HepG2 (cell line): ENCODE data around the gene MAN1A1. TPM values are rescaled to one million over a fixed set of nuclear protein-coding genes. Genes with fewer than 3 reads are reported as not detected.

Experiments
- ATAC-seq: fragments of 200-7000 bp; cut with Tn5 transposase; 3 replicates; pipeline ENCODE4 v1.9.1; 2020; ENCODE audit warnings: mild to moderate bottlenecking, moderate library complexity
- BruUV-seq: library from RNA; stranded (reverse); fragments of 400-500 nt; replicated peaks from 2 replicates; lab custom pipeline; 2021; lab: Mats Ljungman, UMichigan
- CTCF ChIA-PET: fragments of 300-600 bp; formaldehyde crosslinking; extraction: SDS; loops from one replicate; lab custom pipeline; 2021; ENCODE audit warnings: low total read pairs, inconsistent platforms, low intra/inter-chr PET ratio; lab: Yijun Ruan, JAX
- POLR2A ChIA-PET: fragments of 350-600 bp; sonication (Branson Sonifier 250); formaldehyde crosslinking; loops from one replicate; lab custom pipeline; 2020; ENCODE audit warnings: antibody characterized with exemption, inconsistent platforms; lab: Yijun Ruan, JAX
- DNase-seq: peaks from one replicate; pipeline ENCODE4 v3.0.0-alpha.2; 2015; ENCODE audit warnings: low spot score
- FAIRE-seq: peaks from 3 replicates; lab custom pipeline; 2011; peaks lifted over from hg19 to GRCh38; lab: Jason Lieb, UNC
- H2AFZ ChIP-seq: one replicate; pipeline ENCODE4 v1.6.1; 2011; ENCODE audit warnings: low read length, inconsistent platforms
- H3K27ac ChIP-seq: fragments of 300-600 bp; 3 replicates; pipeline ENCODE4 v1.8.0; 2011; ENCODE audit warnings: mixed run types, mild to moderate bottlenecking, mixed read lengths, low read length, inconsistent platforms; ENCODE audit not compliant: insufficient read depth; ENCODE audit errors: extremely low read length
- H3K27me3 ChIP-seq, 2 experiments: fragments of 200-600 bp in 1 of 2; 2 replicates in 1 of 2; 3 replicates in 1 of 2; pipeline versions ENCODE4 v1.6.0 to v1.8.0; 2011; ENCODE audit warnings: low read length in 2 of 2, mild to moderate bottlenecking in 2 of 2, moderate library complexity in 2 of 2, inconsistent platforms in 1 of 2; ENCODE audit not compliant: insufficient read depth in 2 of 2, control insufficient read depth in 1 of 2
- H3K36me3 ChIP-seq, 2 experiments: fragments of 200-600 bp in 1 of 2; replicated peaks in 1 of 2; 2 replicates in 1 of 2; 3 replicates in 1 of 2; pipeline versions ENCODE4 v1.5.1 to v1.8.0; 2011; ENCODE audit warnings: low read length in 2 of 2, inconsistent platforms in 1 of 2; ENCODE audit not compliant: insufficient read depth in 2 of 2, control insufficient read depth in 1 of 2
- H3K4me1 ChIP-seq: 2 replicates; pipeline ENCODE4 v1.5.1; 2012; ENCODE audit warnings: low read length, inconsistent platforms; ENCODE audit not compliant: insufficient read depth
- H3K4me2 ChIP-seq: 2 replicates; pipeline ENCODE4 v1.6.0; 2011; ENCODE audit warnings: low read depth, low read length, inconsistent platforms
- H3K4me3 ChIP-seq, 3 experiments: fragments of 200-600 bp in 1 of 3; sonication (generic), shearing (Covaris generic) in 1 of 3; replicated peaks in 1 of 3; 2 replicates each; pipeline ENCODE4 v1.5.1; 2011 to 2016; ENCODE audit warnings: low read length in 3 of 3, inconsistent platforms in 2 of 3, low read depth in 2 of 3, mild to moderate bottlenecking in 2 of 3, control low read depth in 1 of 3, mixed read lengths in 1 of 3; ENCODE audit not compliant: insufficient read depth in 1 of 3
- H3K79me2 ChIP-seq: one replicate; pipeline ENCODE4 v1.6.1; 2011; ENCODE audit warnings: low read length, inconsistent platforms; ENCODE audit not compliant: insufficient read depth
- H3K9ac ChIP-seq: 2 replicates; pipeline ENCODE4 v1.6.0; 2011; ENCODE audit warnings: mild to moderate bottlenecking, low read depth, low read length, inconsistent platforms; ENCODE audit not compliant: insufficient read depth
- H3K9me3 ChIP-seq: 2 replicates; pipeline ENCODE4 v1.5.1; 2012; ENCODE audit warnings: mild to moderate bottlenecking, low read length
- H4K20me1 ChIP-seq: 2 replicates; pipeline ENCODE4 v1.6.0; 2011; ENCODE audit warnings: inconsistent platforms, mild to moderate bottlenecking, low read length, moderate library complexity; ENCODE audit not compliant: insufficient read depth
- POLR2AphosphoS2 ChIP-seq: IDR thresholded peaks from 2 replicates; pipeline ENCODE4 v1.6.1; 2011; ENCODE audit warnings: low read depth, low read length, improper control_type of control experiment
- POLR2G ChIP-seq: fragments of 200-400 bp; formaldehyde crosslinking; IDR thresholded peaks from 2 replicates; pipeline ENCODE4 v1.6.1; 2018; ENCODE audit warnings: mild to moderate bottlenecking, low read depth, low read length, moderate library complexity
- PRMT3 ChIP-seq: sonication (generic); formaldehyde crosslinking; IDR thresholded peaks from 2 replicates; pipeline ENCODE4 v1.8.1; 2022; ENCODE audit warnings: low read depth, mild to moderate bottlenecking, moderate library complexity, missing genetic modification reagents, borderline replicate concordance
- RBM22 ChIP-seq: fragments of 200-400 bp; formaldehyde crosslinking; optimal IDR thresholded peaks from 2 replicates; pipeline ENCODE3; 2017; ENCODE audit warnings: mild to moderate bottlenecking, low read length, moderate library complexity
- REXO4 ChIP-seq: sonication (generic); formaldehyde crosslinking; IDR thresholded peaks from 2 replicates; pipeline ENCODE4 v1.8.0; 2022; ENCODE audit warnings: missing genetic modification reagents, mild to moderate bottlenecking, borderline replicate concordance
- SMARCC2 ChIP-seq: fragments of 450-650 bp; IDR thresholded peaks from 2 replicates; pipeline ENCODE4 v1.6.1; 2017; ENCODE audit warnings: antibody characterized with exemption, mild to moderate bottlenecking
- THYN1 ChIP-seq: sonication (generic); formaldehyde crosslinking; IDR thresholded peaks from 2 replicates; pipeline ENCODE4 v1.8.1; 2023; ENCODE audit warnings: low read depth, mild to moderate bottlenecking, moderate library complexity, missing genetic modification reagents, borderline replicate concordance
- ZNF121 ChIP-seq: sonication (generic); formaldehyde crosslinking; IDR thresholded peaks from 2 replicates; pipeline ENCODE4 v1.5.0; 2020; ENCODE audit warnings: mild to moderate bottlenecking, missing genetic modification reagents
- ZNF761 ChIP-seq: sonication (generic); formaldehyde crosslinking; conservative IDR thresholded peaks from 2 replicates; pipeline ENCODE4 v1.4.0; 2020; ENCODE audit warnings: mild to moderate bottlenecking, missing genetic modification reagents
- ZNF850 ChIP-seq: sonication (generic); formaldehyde crosslinking; conservative IDR thresholded peaks from 2 replicates; pipeline ENCODE4 v1.9.0; 2021; ENCODE audit warnings: mild to moderate bottlenecking, missing genetic modification reagents
- ZNF878 ChIP-seq: sonication (generic); formaldehyde crosslinking; IDR thresholded peaks from 2 replicates; pipeline ENCODE4 v1.8.1; 2023; ENCODE audit warnings: mild to moderate bottlenecking, missing genetic modification reagents, moderate library complexity
- WGBS: methylation state at CpG from one replicate; pipeline ENCODE4 v1.1.6; 2017; ENCODE audit warnings: low lambda C conversion rate; 5-methylcytosine and 5-hydroxymethylcytosine counted together
- in situ Hi-C: cut with HindIII; loops from 2 replicates; pipeline ENCODE4 v1.10.0; 2017; ENCODE audit warnings: low pct_unique_long_range_greater_than_20kb; ENCODE audit not compliant: extremely low pct_ligation_motif_present
- intact Hi-C: fragments of 100-400 bp; cut with micrococcal nuclease; formaldehyde crosslinking; loops from one replicate; pipeline ENCODE4 v1.10.0; 2022; ENCODE audit not compliant: unreplicated experiment
- polyA plus RNA-seq, 8 experiments: library from polyadenylated mRNA; depleted of rRNA in 3 of 8; stranded (reverse) in 7 of 8; unstranded in 1 of 8; fragments of >200 nt; fragmentation: Illumina TruSeq in 4 of 8; extraction: Trizol in 4 of 8; gene quantifications; 2 replicates each; pipeline versions ENCODE4 v1.2.1 to v1.2.3, GENCODE V29; 2011 to 2016; ENCODE audit warnings: low read depth in 4 of 8, missing spikeins in 1 of 8, mixed read lengths in 1 of 8; ENCODE audit not compliant: insufficient read depth in 1 of 8
- total RNA-seq, 5 experiments: library from RNA; depleted of rRNA; stranded (reverse); fragments of >200 nt; fragmentation: Illumina TruSeq; extraction: Trizol; gene quantifications; 2 replicates each; pipeline ENCODE4 v1.2.3, GENCODE V29; 2016; ENCODE audit warnings: low read depth in 1 of 5
- TF ChIP-seq, protein P1 (sequence below): sonication (generic); formaldehyde crosslinking; IDR thresholded peaks from 2 replicates; pipeline ENCODE4 v1.5.1; 2020; ENCODE audit warnings: missing genetic modification reagents, mild to moderate bottlenecking, borderline replicate concordance
- TF ChIP-seq, protein P2 (sequence below): sonication (generic); formaldehyde crosslinking; conservative IDR thresholded peaks from 2 replicates; pipeline ENCODE4 v1.4.0; 2020; ENCODE audit warnings: missing genetic modification reagents

MAN1A1 gene
- total and polyA plus RNA-seq, 2 of the 13 experiments (the other 11 are each of a cell fraction or from before 2014, with no cell fraction given): 156 to 236 TPM

DNA sequence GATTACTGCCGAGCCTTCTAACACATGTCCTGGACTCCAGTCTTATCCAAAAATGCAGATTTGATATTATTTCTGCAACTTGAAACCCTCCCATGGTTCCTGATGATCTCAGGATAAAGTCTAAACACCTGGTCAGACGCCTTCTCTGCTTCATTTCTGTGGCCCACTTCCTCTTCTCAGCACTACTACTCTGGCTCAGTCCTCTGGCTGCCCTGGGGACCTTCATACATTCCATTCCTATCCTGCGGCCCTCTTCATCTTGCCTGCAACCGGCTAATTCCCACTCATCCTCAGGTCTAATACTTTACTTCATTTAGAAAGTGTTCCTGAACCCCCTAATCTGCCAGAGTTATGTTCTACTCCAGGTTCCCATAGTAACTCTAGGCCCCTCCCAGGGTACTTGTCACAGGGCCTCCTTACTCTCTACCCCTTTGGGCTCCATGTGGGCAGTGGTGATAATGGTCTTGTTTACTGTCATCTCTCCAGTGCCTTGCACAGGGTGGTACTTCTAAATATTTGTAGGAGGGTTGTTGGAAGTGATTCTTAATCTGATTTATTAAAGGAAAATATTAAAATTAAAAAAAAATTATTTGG lies 18.9 kb downstream of the MAN1A1 start:
- POLR2A ChIA-PET: no interaction called here
- no peak for ATAC-seq
- intact Hi-C loops: no loop called here

More for the DNA sequence above, 18.9 kb downstream of the MAN1A1 start:
- no peaks in the 10 kb centered on the region for H3K9me3 ChIP-seq
- H2AFZ ChIP-seq: no peak overlapping the region
- TF ChIP-seq POLR2G (0 out of 2 replicates have a peak, but pooled peaks have one; percentile 24), ZNF121 (CRISPR knock-in tag) (no peak), POLR2AphosphoS2 (peak; percentile 62; the same call in 1 of the 2 replicates), REXO4 (CRISPR knock-in tag) (no peak), ZNF878 (CRISPR knock-in tag) (no peak), THYN1 (CRISPR knock-in tag) (no peak), ZNF761 (CRISPR knock-in tag) (no peak), RBM22 (peak; percentile 27), SMARCC2 (no peak), PRMT3 (CRISPR knock-in tag) (no peak), ZNF850 (no peak)
- TF ChIP-seq, protein P1, sequence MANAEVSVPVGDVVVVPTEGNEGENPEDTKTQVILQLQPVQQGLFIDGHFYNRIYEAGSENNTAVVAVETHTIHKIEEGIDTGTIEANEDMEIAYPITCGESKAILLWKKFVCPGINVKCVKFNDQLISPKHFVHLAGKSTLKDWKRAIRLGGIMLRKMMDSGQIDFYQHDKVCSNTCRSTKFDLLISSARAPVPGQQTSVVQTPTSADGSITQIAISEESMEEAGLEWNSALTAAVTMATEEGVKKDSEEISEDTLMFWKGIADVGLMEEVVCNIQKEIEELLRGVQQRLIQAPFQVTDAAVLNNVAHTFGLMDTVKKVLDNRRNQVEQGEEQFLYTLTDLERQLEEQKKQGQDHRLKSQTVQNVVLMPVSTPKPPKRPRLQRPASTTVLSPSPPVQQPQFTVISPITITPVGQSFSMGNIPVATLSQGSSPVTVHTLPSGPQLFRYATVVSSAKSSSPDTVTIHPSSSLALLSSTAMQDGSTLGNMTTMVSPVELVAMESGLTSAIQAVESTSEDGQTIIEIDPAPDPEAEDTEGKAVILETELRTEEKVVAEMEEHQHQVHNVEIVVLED: no peak
- TF ChIP-seq, protein P2, sequence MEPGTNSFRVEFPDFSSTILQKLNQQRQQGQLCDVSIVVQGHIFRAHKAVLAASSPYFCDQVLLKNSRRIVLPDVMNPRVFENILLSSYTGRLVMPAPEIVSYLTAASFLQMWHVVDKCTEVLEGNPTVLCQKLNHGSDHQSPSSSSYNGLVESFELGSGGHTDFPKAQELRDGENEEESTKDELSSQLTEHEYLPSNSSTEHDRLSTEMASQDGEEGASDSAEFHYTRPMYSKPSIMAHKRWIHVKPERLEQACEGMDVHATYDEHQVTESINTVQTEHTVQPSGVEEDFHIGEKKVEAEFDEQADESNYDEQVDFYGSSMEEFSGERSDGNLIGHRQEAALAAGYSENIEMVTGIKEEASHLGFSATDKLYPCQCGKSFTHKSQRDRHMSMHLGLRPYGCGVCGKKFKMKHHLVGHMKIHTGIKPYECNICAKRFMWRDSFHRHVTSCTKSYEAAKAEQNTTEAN (CRISPR knock-in tag): no peak
- BruUV-seq: no TSS peak
- no peak overlapping the region for H3K27ac ChIP-seq
- 92% methylated on average over 4 of the region's 4 CpGs for WGBS
- FAIRE-seq (no peak), DNase-seq (no peak)
- H3K4me3 ChIP-seq: no peak overlapping the region
- CTCF ChIA-PET: no interaction called here
- peaks cover 98% of the 10 kb centered on the region for H4K20me1 ChIP-seq
- H3K79me2 ChIP-seq: peaks cover 99% of the 10 kb centered on the region
- H3K4me2 ChIP-seq: no peak overlapping the region
- in situ Hi-C loops: no loop called here
- no peaks in the 10 kb centered on the region for H3K27me3 ChIP-seq
- peaks cover 37 to 88% of the 10 kb centered on the region in 2 experiments for H3K36me3 ChIP-seq
- H3K9ac ChIP-seq: no peak overlapping the region
- peaks cover 81% of the 10 kb centered on the region for H3K4me1 ChIP-seq
